GM18507 (cell line): ENCODE results near the gene GTSE1.
"Not testable (repeated sequence)": the region's sequence is repeated elsewhere in the genome, so short reads cannot be mapped to it uniquely, and the experiment has no call there.

Experiments
- DNase-seq: peaks from one replicate; pipeline ENCODE4 v3.0.0; 2011; ENCODE audit warnings: low read depth; ENCODE audit not compliant: insufficient read length; ENCODE audit errors: extremely low spot score
- FAIRE-seq: peaks from 2 replicates; lab custom pipeline; 2011; peaks lifted over from hg19 to GRCh38; lab: Jason Lieb, UNC

The GTSE1 gene

GRCh38 chr22:46296257-46297150 lies at the start of gene GTSE1:
GTSE1 (plus strand) TSS chr22:46296870; CDS start chr22:46297401, 531 bp downstream.
- FAIRE-seq (peak; percentile 98), DNase-seq (peak; percentile 99)

- FAIRE-seq: no peak
- no peak for DNase-seq
Measured at GRCh38 chr22:46247443-46247975, 49.2 kb upstream of the GTSE1 start.

- FAIRE-seq: peak; percentile 99
Measured at GRCh38 chr22:46250035-46250782, 46.5 kb upstream of the GTSE1 start, which contains the start of gene CDPF1. CDPF1 (minus strand) TSS chr22:46250293; CDS start chr22:46248284, 2,009 bp downstream.

GRCh38 chr22:46250783-46251125 lies 45.9 kb upstream of the GTSE1 start:
- DNase-seq (no peak), FAIRE-seq (no peak)

More at GRCh38 chr22:46250035-46250782, 46.5 kb upstream of the GTSE1 start, which contains the start of gene CDPF1:
- DNase-seq: peak; percentile 84

- DNase-seq: no peak
- no peak for FAIRE-seq
Measured at GRCh38 chr22:46251266-46251665, 45.4 kb upstream of the GTSE1 start.

GRCh38 chr22:46251816-46252380 lies 44.8 kb upstream of the GTSE1 start:
- FAIRE-seq: peak; percentile 29
- no peak for DNase-seq

GRCh38 chr22:46256358-46256958 lies 40.2 kb upstream of the GTSE1 start:
- FAIRE-seq (no peak), DNase-seq (no peak)

- FAIRE-seq (no peak), DNase-seq (no peak)
Measured at GRCh38 chr22:46259374-46259773, 37.3 kb upstream of the GTSE1 start.

- DNase-seq: no peak
- no peak for FAIRE-seq
Measured at GRCh38 chr22:46260038-46260437, 36.6 kb upstream of the GTSE1 start.

- DNase-seq (no peak), FAIRE-seq (no peak)
Measured at GRCh38 chr22:46262449-46263215, 34.0 kb upstream of the GTSE1 start.

GRCh38 chr22:46263216-46263590 lies 33.5 kb upstream of the GTSE1 start, which contains the start of gene PKDREJ:
PKDREJ (minus strand) TSS chr22:46263343; CDS start chr22:46263322, 21 bp downstream.
- DNase-seq (no peak), FAIRE-seq (no peak)

GRCh38 chr22:46264520-46264919 lies 32.1 kb upstream of the GTSE1 start:
- not testable (repeated sequence) for DNase-seq, FAIRE-seq

- not testable (repeated sequence) for FAIRE-seq, DNase-seq
Measured at GRCh38 chr22:46265627-46266026, 31.0 kb upstream of the GTSE1 start.

GRCh38 chr22:46267431-46268279 lies 29.0 kb upstream of the GTSE1 start, which contains the start of gene TTC38:
TTC38 (plus strand) TSS chr22:46268008; CDS start chr22:46268040, 32 bp downstream.
- FAIRE-seq (peak; percentile 75), DNase-seq (peak; percentile 85)

GRCh38 chr22:46269564-46269963 lies 27.1 kb upstream of the GTSE1 start:
- no peak for DNase-seq
- FAIRE-seq: no peak

- FAIRE-seq (no peak), DNase-seq (no peak)
Measured at GRCh38 chr22:46272196-46272595, 24.5 kb upstream of the GTSE1 start.

GRCh38 chr22:46272762-46273431 lies 23.8 kb upstream of the GTSE1 start:
- no peak for DNase-seq
- no peak for FAIRE-seq
